Measurements from ENCODE around the gene SLCO4A1. TPM values are rescaled to one million over a fixed set of nuclear protein-coding genes. Genes with fewer than 3 reads are reported as not detected.

The SLCO4A1 gene
- total and polyA plus RNA-seq, 2 donors (not counting 3 experiments of a cell fraction or from before 2014, with no cell fraction given), result 1.4 to 4.1 TPM

GRCh38 chr20:62702895-62703852 is 60.9 kb downstream of the SLCO4A1 start:
- H3K79me2 ChIP-seq (ENCODE audit: control insufficient read depth, insufficient read depth, low read length), result no peaks in the 10 kb centered on the region
- peak overlapping the region; percentile 60 for H3K4me2 ChIP-seq (ENCODE audit: insufficient read depth, low read length)
- H4K20me1 ChIP-seq (replicated peaks; ENCODE audit: control insufficient read depth, extremely low read depth, insufficient read depth, low read length), result no peaks in the 10 kb centered on the region
- H2AFZ ChIP-seq (ENCODE audit: low read depth, low read length), result no peak overlapping the region
- POLR2A ChIA-PET, result interaction anchor here (1.5 kb wide), 1 partner anchor 89 kb away, joined by 3 read pairs; no protein-coding TSS in a partner anchor
- dilution Hi-C loops (cut with MboI; ENCODE audit: extremely low pct_ligation_motif_present, low sequenced_read_pairs), result no loop called here
- peak; percentile 92 for DNase-seq (ENCODE audit: low read depth, low spot score)
- H3K27me3 ChIP-seq (ENCODE audit: control insufficient read depth in 2 of 2, insufficient read depth in 2 of 2, low read length in 2 of 2), result peaks cover 0 to 3% of the 10 kb centered on the region in 2 experiments
- peak overlapping the region; percentile 91 for H3K27ac ChIP-seq (ENCODE audit: insufficient read depth, low read depth, low read length)
- no peaks in the 10 kb centered on the region for H3K36me3 ChIP-seq (ENCODE audit: control insufficient read depth in 2 of 2, extremely low read depth in 1 of 2, insufficient read depth in 2 of 2, low read length in 2 of 2)
- no peak overlapping the region for H3K4me3 ChIP-seq (replicated peaks in 1 of 3; ENCODE audit: insufficient read depth in 1 of 3, low read depth in 1 of 3, low read length in 3 of 3)
- TF ChIP-seq MAX (IDR thresholded peaks at IDR 0.05; ENCODE audit: insufficient read depth, insufficient read length) (no peak), MYC (IDR thresholded peaks at IDR 0.05; ENCODE audit: low read depth, low read length) (no peak), JUN (IDR thresholded peaks at IDR 0.05; ENCODE audit: borderline replicate concordance, insufficient read depth, insufficient read length, low read depth) (peak; percentile 95), POLR2A (IDR thresholded peaks at IDR 0.05; ENCODE audit: low read depth, low read length) (peak; percentile 56), GATA2 (IDR thresholded peaks at IDR 0.05; ENCODE audit: insufficient read depth, insufficient read length, low read depth, low read length) (peak; percentile 98), POLR2AphosphoS5 (IDR thresholded peaks at IDR 0.05; ENCODE audit: insufficient read depth, low read depth, low read length) (peak; percentile 85), EZH2 (IDR thresholded peaks at IDR 0.05; ENCODE audit: borderline replicate concordance, low read depth, low read length, severe bottlenecking) (no peak), FOS (IDR thresholded peaks at IDR 0.05; ENCODE audit: borderline replicate concordance, insufficient read depth, low read length) (peak; percentile 98)
- TF ChIP-seq, protein P1, sequence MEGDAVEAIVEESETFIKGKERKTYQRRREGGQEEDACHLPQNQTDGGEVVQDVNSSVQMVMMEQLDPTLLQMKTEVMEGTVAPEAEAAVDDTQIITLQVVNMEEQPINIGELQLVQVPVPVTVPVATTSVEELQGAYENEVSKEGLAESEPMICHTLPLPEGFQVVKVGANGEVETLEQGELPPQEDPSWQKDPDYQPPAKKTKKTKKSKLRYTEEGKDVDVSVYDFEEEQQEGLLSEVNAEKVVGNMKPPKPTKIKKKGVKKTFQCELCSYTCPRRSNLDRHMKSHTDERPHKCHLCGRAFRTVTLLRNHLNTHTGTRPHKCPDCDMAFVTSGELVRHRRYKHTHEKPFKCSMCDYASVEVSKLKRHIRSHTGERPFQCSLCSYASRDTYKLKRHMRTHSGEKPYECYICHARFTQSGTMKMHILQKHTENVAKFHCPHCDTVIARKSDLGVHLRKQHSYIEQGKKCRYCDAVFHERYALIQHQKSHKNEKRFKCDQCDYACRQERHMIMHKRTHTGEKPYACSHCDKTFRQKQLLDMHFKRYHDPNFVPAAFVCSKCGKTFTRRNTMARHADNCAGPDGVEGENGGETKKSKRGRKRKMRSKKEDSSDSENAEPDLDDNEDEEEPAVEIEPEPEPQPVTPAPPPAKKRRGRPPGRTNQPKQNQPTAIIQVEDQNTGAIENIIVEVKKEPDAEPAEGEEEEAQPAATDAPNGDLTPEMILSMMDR (IDR thresholded peaks at IDR 0.05; ENCODE audit: extremely low read depth in 1 of 2, insufficient read depth in 1 of 2, low read depth in 1 of 2, low read length in 2 of 2), result peak; percentile 41 to 49
- no peaks in the 10 kb centered on the region for H3K9me3 ChIP-seq (replicated peaks; ENCODE audit: control insufficient read depth, insufficient read depth, low read length)
- CTCF ChIA-PET, result interaction anchor here (0.6 to 3.3 kb wide), 19 partner anchors 9 to 105 kb away, joined by 3 to 98 read pairs (median 6); no protein-coding TSS in a partner anchor
- intact Hi-C loops (cut with micrococcal nuclease), result loop anchor here (1.0 to 2.0 kb wide), 4 partner anchors 14 to 88 kb away; no protein-coding TSS in a partner anchor
- peak overlapping the region; percentile 76 for H3K9ac ChIP-seq (replicated peaks; ENCODE audit: extremely low read depth, insufficient read depth, low read length)
- peaks cover 26% of the 10 kb centered on the region for H3K4me1 ChIP-seq (ENCODE audit: control insufficient read depth, extremely low read depth, insufficient read depth, low read length)
- no TSS peak for BruUV-seq (replicated peaks)
- FAIRE-seq, result no peak
- no peaks in the 10 kb centered on the region for H3K9me1 ChIP-seq (replicated peaks; ENCODE audit: control insufficient read depth, extremely low read depth, insufficient read depth, low read length)
